AG04450 (cell line): ENCODE measurements around the gene FHIT. TPM values are rescaled to one million over a fixed set of nuclear protein-coding genes. Genes with fewer than 3 reads are reported as not detected.

Experiments used
- CTCF ChIA-PET: fragments of 300-600, 350-600 bp; formaldehyde crosslinking; extraction: SDS; loops from one replicate; lab custom pipeline; 2022; ENCODE audit warnings: antibody characterized with exemption, inconsistent platforms; lab: Charles Lee
- POLR2A ChIA-PET: fragments of 350-600 bp; formaldehyde crosslinking; extraction: SDS; loops from one replicate; lab custom pipeline; 2021; ENCODE audit warnings: antibody characterized with exemption, inconsistent platforms; lab: Yijun Ruan, JAX
- DNase-seq: peaks from one replicate; pipeline ENCODE4 v3.0.0-alpha.2; 2011; ENCODE audit warnings: low read depth, low spot score
- H3K27ac ChIP-seq: one replicate; pipeline ENCODE4 v1.5.1; 2012; ENCODE audit warnings: low read depth, low read length, control low read depth
- H3K27me3 ChIP-seq: one replicate; pipeline ENCODE4 v1.6.0; 2012; ENCODE audit warnings: low read length; ENCODE audit not compliant: control insufficient read depth, insufficient read depth
- H3K4me3 ChIP-seq: 2 replicates; pipeline ENCODE4 v1.5.1; 2011; ENCODE audit warnings: mild to moderate bottlenecking, low read depth, low read length, control low read depth
- H3K9me3 ChIP-seq: 2 replicates; pipeline ENCODE4 v1.5.1; 2012; ENCODE audit warnings: low read length; ENCODE audit not compliant: control insufficient read depth, insufficient read depth
- CTCF ChIP-seq: IDR thresholded peaks from 2 replicates; pipeline ENCODE4 v1.5.1; 2011; ENCODE audit warnings: low read depth, low read length, control low read depth, inconsistent platforms
- polyA plus RNA-seq: library from polyadenylated mRNA; depleted of rRNA; stranded (reverse); fragments of >200 nt; gene quantifications from 2 replicates; pipeline ENCODE4 v1.2.3, GENCODE V29; 2011

The FHIT gene
- polyA plus RNA-seq, 1 experiment = 0.17 TPM

GRCh38 chr3:61043156-61043555 lies 208.1 kb downstream of the FHIT start:
- no peak for TF ChIP-seq CTCF
- no peaks in the 10 kb centered on the region for H3K27me3 ChIP-seq
- POLR2A ChIA-PET = no interaction called here
- H3K9me3 ChIP-seq = peaks cover 10% of the 10 kb centered on the region
- no peak overlapping the region for H3K27ac ChIP-seq
- H3K4me3 ChIP-seq = no peak overlapping the region
- CTCF ChIA-PET = no interaction called here
- DNase-seq = no peak

GRCh38 chr3:61040618-61041017 lies 210.6 kb downstream of the FHIT start:
- Histone ChIP-seq H3K27ac (no peak overlapping the region), H3K9me3 (peaks cover 14% of the 10 kb centered on the region), H3K4me3 (no peak overlapping the region), H3K27me3 (no peaks in the 10 kb centered on the region)
- no peak for TF ChIP-seq CTCF
- no peak for DNase-seq
- CTCF ChIA-PET = no interaction called here
- POLR2A ChIA-PET = no interaction called here

- Histone ChIP-seq H3K27ac (no peak overlapping the region), H3K9me3 (peaks cover 4% of the 10 kb centered on the region; the same call in 1 of the 2 replicates), H3K4me3 (no peak overlapping the region), H3K27me3 (no peaks in the 10 kb centered on the region)
- CTCF ChIA-PET = no interaction called here
- DNase-seq = no peak
- no peak for TF ChIP-seq CTCF
- POLR2A ChIA-PET = no interaction called here
Measured at GRCh38 chr3:61035573-61035972, 215.7 kb downstream of the FHIT start.

- H3K27me3 ChIP-seq = no peaks in the 10 kb centered on the region
- DNase-seq = no peak
- ChIA-PET CTCF (no interaction called here), POLR2A (no interaction called here)
- peaks cover 4% of the 10 kb centered on the region; the same call in 1 of the 2 replicates for H3K9me3 ChIP-seq
- no peak overlapping the region for H3K4me3 ChIP-seq
- H3K27ac ChIP-seq = no peak overlapping the region
- no peak for TF ChIP-seq CTCF
Measured at GRCh38 chr3:61032991-61033390, 218.3 kb downstream of the FHIT start.

- H3K4me3 ChIP-seq = no peak overlapping the region
- ChIA-PET CTCF (no interaction called here), POLR2A (no interaction called here)
- no peaks in the 10 kb centered on the region for H3K27me3 ChIP-seq
- no peak for TF ChIP-seq CTCF
- H3K9me3 ChIP-seq = no peaks in the 10 kb centered on the region
- no peak for DNase-seq
- no peak overlapping the region for H3K27ac ChIP-seq
Measured at GRCh38 chr3:61031503-61031902, 219.7 kb downstream of the FHIT start.
